Body of pancreas (tissue), 4 donors: ENCODE results near the gene PHF21A. TPM values are rescaled to one million over a fixed set of nuclear protein-coding genes. Genes with fewer than 3 reads are reported as not detected.

Experiments used
- ATAC-seq: fragments of 150-250 bp; one replicate; pipeline ENCODE4 v1.9.1; 2016
- DNase-seq, 4 donors: peaks; one replicate each; pipeline ENCODE4 v3.0.0-alpha.2; 2019
- H3K27ac ChIP-seq, 4 donors: fragments of 200-600 bp; sonication (generic); 1 replicate in 3 of 4; 2 replicates in 1 of 4; pipeline versions ENCODE4 v1.5.1 to v1.6.1; 2016 to 2019; ENCODE audit warnings: mild to moderate bottlenecking in 1 of 4, mixed read lengths in 1 of 4, moderate library complexity in 1 of 4
- H3K27me3 ChIP-seq, 2 donors: fragments of 200-600 bp; sonication (generic); one replicate each; pipeline ENCODE4 v1.6.0; 2016; ENCODE audit warnings: mild to moderate bottlenecking in 1 of 2
- H3K36me3 ChIP-seq, 2 donors: fragments of 200-600 bp; sonication (generic); replicated peaks in 1 of 2; 2 replicates each; pipeline ENCODE4 v1.5.1; 2016; ENCODE audit warnings: low read depth in 2 of 2; ENCODE audit not compliant: insufficient read depth in 1 of 2
- H3K4me1 ChIP-seq: fragments of 200-600 bp; sonication (generic); one replicate; pipeline ENCODE4 v1.6.0; 2016
- H3K4me3 ChIP-seq, 2 donors: fragments of 200-600 bp; sonication (generic); 1 replicate in 1 of 2; 2 replicates in 1 of 2; pipeline ENCODE4 v1.5.1; 2016 to 2019
- H3K9me3 ChIP-seq, 3 donors: fragments of 200-600 bp; sonication (generic); 1 replicate in 2 of 3; 2 replicates in 1 of 3; pipeline ENCODE4 v1.5.1; 2016
- POLR2A ChIP-seq, 3 donors: fragments of 450-650 bp; IDR thresholded peaks; one replicate each; pipeline ENCODE4 v1.6.1; 2016; ENCODE audit warnings: antibody characterized with exemption in 3 of 3, mild to moderate bottlenecking in 2 of 3
- WGBS, 2 donors: methylation state at CpG; one replicate each; pipeline ENCODE4 v1.1.5; 2017; 5-methylcytosine and 5-hydroxymethylcytosine counted together
- intact Hi-C: fragments of 100-400 bp; cut with DNase I; formaldehyde crosslinking; loops from one replicate; pipeline ENCODE4 v1.15.1; 2023
- total RNA-seq, 2 donors: library from RNA; depleted of rRNA; stranded (reverse); fragments of >200 nt; gene quantifications; one replicate each; pipeline ENCODE4 v1.1.0, GENCODE V29; 2016
- TF ChIP-seq, protein P1 (sequence below), 7 experiments: fragments of 450-650 bp in 4 of 7; fragments of 200-600 bp in 3 of 7; sonication (generic) in 3 of 7; IDR thresholded peaks; one replicate each; pipeline ENCODE4 v1.5.1; 2016 to 2019; ENCODE audit warnings: antibody characterized with exemption in 7 of 7

Gene PHF21A
- total RNA-seq, 2 donors from 2014 or later: 11.7 to 49.4 TPM

DNA sequence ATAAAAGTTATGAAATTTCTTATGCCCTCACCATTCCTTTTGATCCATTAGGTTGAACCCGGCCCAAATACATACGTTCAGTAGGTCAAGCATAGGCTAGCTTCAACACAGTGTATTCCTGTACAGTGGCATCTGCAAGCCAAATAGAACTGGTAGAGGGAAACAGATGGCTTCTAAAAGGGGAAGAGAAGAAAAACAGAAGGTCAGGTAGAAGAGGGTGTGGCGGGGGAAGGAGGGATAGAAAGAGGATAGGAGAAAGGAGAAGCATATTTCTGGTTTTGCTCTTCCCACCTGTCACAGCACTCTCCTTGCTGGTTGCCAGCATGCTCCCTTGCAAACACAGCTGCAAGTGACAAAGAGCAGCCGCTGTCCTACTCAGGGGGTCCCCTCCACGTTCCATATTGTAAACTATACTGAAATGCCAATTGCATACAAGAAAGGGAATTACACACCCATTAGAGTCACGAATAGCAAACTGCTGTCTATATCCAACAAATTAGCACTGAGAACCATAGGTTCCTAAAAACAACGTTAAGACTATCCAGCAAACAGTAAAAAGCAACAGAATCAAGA lies 71.8 kb downstream of the PHF21A start:
- intact Hi-C loops: no loop called here
- H3K27ac ChIP-seq: no peak overlapping the region
- TF ChIP-seq POLR2A (IDR thresholded peaks at IDR 0.05): no peak
- TF ChIP-seq, protein P1, sequence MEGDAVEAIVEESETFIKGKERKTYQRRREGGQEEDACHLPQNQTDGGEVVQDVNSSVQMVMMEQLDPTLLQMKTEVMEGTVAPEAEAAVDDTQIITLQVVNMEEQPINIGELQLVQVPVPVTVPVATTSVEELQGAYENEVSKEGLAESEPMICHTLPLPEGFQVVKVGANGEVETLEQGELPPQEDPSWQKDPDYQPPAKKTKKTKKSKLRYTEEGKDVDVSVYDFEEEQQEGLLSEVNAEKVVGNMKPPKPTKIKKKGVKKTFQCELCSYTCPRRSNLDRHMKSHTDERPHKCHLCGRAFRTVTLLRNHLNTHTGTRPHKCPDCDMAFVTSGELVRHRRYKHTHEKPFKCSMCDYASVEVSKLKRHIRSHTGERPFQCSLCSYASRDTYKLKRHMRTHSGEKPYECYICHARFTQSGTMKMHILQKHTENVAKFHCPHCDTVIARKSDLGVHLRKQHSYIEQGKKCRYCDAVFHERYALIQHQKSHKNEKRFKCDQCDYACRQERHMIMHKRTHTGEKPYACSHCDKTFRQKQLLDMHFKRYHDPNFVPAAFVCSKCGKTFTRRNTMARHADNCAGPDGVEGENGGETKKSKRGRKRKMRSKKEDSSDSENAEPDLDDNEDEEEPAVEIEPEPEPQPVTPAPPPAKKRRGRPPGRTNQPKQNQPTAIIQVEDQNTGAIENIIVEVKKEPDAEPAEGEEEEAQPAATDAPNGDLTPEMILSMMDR (IDR thresholded peaks at IDR 0.05): no peak

GRCh38 chr11:46048198-46048597 lies 73.1 kb downstream of the PHF21A start:
- Histone ChIP-seq H3K36me3 (no peaks in the 10 kb centered on the region), H3K27me3 (no peaks in the 10 kb centered on the region), H3K9me3 (no peaks in the 10 kb centered on the region), H3K4me1 (peaks cover 3% of the 10 kb centered on the region), H3K27ac (no peak overlapping the region), H3K4me3 (no peak overlapping the region)
- 100% methylated on average over 1 of the region's 1 CpG for WGBS, 2 donors
- intact Hi-C loops: no loop called here
- ATAC-seq (no peak), DNase-seq (no peak)
- TF ChIP-seq, protein P1 (IDR thresholded peaks at IDR 0.05): no peak
- TF ChIP-seq POLR2A (IDR thresholded peaks at IDR 0.05): no peak

More for the DNA sequence above, 71.8 kb downstream of the PHF21A start:
- 76 to 89% methylated on average over 7 of the region's 7 CpGs for WGBS, 2 donors
- Histone ChIP-seq H3K27me3 (no peaks in the 10 kb centered on the region), H3K36me3 (no peaks in the 10 kb centered on the region), H3K9me3 (no peaks in the 10 kb centered on the region), H3K4me1 (peaks cover 3% of the 10 kb centered on the region), H3K4me3 (no peak overlapping the region)
- DNase-seq (no peak), ATAC-seq (no peak)

DNA sequence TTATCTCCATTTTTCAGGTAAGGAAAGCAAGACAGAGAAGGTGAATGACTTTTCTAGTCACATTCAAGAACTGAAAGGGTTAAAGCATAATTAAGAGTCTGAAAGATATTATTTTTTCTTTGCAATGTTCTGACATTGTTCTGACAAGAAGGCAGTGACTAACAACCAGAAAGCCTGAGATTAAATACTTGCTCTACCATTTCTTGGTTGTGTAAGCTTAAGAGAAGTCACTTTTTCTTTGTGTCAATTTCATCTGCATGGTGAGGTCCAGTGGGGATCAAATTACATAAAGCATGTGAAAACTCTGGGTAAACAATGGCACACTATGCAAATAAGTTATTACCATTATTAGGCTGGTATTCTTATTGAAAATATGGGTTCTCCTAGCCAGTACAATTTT lies 73.7 kb downstream of the PHF21A start:
- H3K27me3 ChIP-seq: no peaks in the 10 kb centered on the region
- no peak overlapping the region for H3K27ac ChIP-seq
- no peak overlapping the region for H3K4me3 ChIP-seq
- no peaks in the 10 kb centered on the region for H3K9me3 ChIP-seq
- DNase-seq: no peak
- no peaks in the 10 kb centered on the region for H3K36me3 ChIP-seq
- TF ChIP-seq POLR2A (IDR thresholded peaks at IDR 0.05): no peak
- TF ChIP-seq, protein P1 (IDR thresholded peaks at IDR 0.05): no peak
- peaks cover 3% of the 10 kb centered on the region for H3K4me1 ChIP-seq
- ATAC-seq: no peak
- intact Hi-C loops: no loop called here

GRCh38 chr11:46045811-46046210 lies 75.4 kb downstream of the PHF21A start:
- intact Hi-C loops: no loop called here

More at GRCh38 chr11:46045811-46046210, 75.4 kb downstream of the PHF21A start:
- ATAC-seq (no peak), DNase-seq (no peak)
- no peak for TF ChIP-seq POLR2A (IDR thresholded peaks at IDR 0.05)
- TF ChIP-seq, protein P1 (IDR thresholded peaks at IDR 0.05): no peak
- Histone ChIP-seq H3K9me3 (no peaks in the 10 kb centered on the region), H3K27me3 (no peaks in the 10 kb centered on the region), H3K27ac (no peak overlapping the region), H3K36me3 (no peaks in the 10 kb centered on the region), H3K4me3 (no peak overlapping the region), H3K4me1 (peaks cover 3% of the 10 kb centered on the region)
- WGBS, 2 donors: 48 to 50% methylated on average over 1 of the region's 1 CpG
